Muscle layer of duodenum (tissue), 2 donors: Measurements from ENCODE around the gene STK32C.

Experiments
- H3K27ac ChIP-seq: one replicate; pipeline ENCODE4 v1.7.0; 2013; ENCODE audit warnings: mild to moderate bottlenecking, low read length
- H3K27me3 ChIP-seq: one replicate; pipeline ENCODE4 v1.7.0; 2013; ENCODE audit warnings: low read depth, mild to moderate bottlenecking, control low read depth, low read length
- H3K36me3 ChIP-seq, 2 donors: one replicate each; pipeline ENCODE4 v1.7.0; 2013; ENCODE audit warnings: low read length in 2 of 2, control low read depth in 1 of 2, mild to moderate bottlenecking in 1 of 2; ENCODE audit not compliant: insufficient read depth in 2 of 2, control insufficient read depth in 1 of 2
- H3K4me1 ChIP-seq, 2 donors: one replicate each; pipeline ENCODE4 v1.7.0; 2013; ENCODE audit warnings: low read length in 2 of 2, mild to moderate bottlenecking in 2 of 2, control low read depth in 1 of 2, moderate library complexity in 1 of 2; ENCODE audit not compliant: insufficient read depth in 2 of 2, control insufficient read depth in 1 of 2
- H3K4me3 ChIP-seq, 2 donors: one replicate each; pipeline ENCODE4 v1.7.0; 2013; ENCODE audit warnings: low read length in 2 of 2, low read depth in 1 of 2, mild to moderate bottlenecking in 1 of 2
- H3K9me3 ChIP-seq, 2 donors: one replicate each; pipeline ENCODE4 v1.7.0; 2013; ENCODE audit warnings: low read length in 2 of 2, control low read depth in 1 of 2, mild to moderate bottlenecking in 1 of 2; ENCODE audit not compliant: control insufficient read depth in 1 of 2
- donor health status: healthy.

The STK32C gene

GRCh38 chr10:132206377-132206745 lies 101.4 kb downstream of the STK32C start:
- Histone ChIP-seq H3K9me3 (no peaks in the 10 kb centered on the region), H3K36me3 (no peaks in the 10 kb centered on the region), H3K4me1 (no peaks in the 10 kb centered on the region), H3K4me3 (no peak overlapping the region), H3K27ac (no peak overlapping the region), H3K27me3 (no peaks in the 10 kb centered on the region)

DNA sequence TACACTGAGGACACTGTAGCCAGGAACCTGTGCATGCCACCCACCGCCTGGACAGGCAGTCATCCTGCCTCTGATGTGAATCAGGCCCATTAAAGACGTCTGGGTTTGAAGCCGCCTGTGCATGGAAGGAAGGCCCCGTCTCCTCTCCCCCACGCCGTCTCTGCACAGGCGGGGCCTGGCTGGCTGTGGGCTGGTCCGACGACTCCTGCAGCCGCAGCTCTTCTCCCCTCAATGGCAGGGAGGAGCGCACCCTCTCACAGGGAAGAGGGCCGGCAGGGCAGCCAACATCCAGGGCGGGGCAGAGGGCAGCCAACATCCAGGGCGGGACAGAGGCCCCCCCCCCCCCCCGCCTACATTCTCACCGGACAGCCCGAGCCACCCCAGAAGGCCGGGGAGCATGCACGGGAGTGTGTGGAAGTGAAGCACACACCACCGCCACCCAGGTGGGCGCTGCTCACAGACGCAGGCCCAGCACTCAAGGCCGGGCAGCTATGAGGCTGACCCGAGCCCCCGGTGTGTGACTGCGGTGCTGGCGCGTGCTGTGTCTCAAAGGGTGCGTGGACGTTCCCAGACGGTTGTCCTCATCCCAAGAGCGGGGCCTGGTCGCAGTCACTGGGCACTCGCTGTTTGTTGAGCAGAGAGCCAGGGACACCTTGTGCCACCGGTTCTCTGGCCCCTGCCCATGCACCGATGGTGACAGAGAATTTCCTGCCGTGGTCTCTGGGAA lies 101.9 kb downstream of the STK32C start:
- H3K4me3 ChIP-seq, result no peak overlapping the region
- H3K4me1 ChIP-seq, result no peaks in the 10 kb centered on the region
- H3K27me3 ChIP-seq, result no peaks in the 10 kb centered on the region
- no peak overlapping the region for H3K27ac ChIP-seq
- H3K36me3 ChIP-seq, result no peaks in the 10 kb centered on the region
- no peaks in the 10 kb centered on the region for H3K9me3 ChIP-seq

DNA sequence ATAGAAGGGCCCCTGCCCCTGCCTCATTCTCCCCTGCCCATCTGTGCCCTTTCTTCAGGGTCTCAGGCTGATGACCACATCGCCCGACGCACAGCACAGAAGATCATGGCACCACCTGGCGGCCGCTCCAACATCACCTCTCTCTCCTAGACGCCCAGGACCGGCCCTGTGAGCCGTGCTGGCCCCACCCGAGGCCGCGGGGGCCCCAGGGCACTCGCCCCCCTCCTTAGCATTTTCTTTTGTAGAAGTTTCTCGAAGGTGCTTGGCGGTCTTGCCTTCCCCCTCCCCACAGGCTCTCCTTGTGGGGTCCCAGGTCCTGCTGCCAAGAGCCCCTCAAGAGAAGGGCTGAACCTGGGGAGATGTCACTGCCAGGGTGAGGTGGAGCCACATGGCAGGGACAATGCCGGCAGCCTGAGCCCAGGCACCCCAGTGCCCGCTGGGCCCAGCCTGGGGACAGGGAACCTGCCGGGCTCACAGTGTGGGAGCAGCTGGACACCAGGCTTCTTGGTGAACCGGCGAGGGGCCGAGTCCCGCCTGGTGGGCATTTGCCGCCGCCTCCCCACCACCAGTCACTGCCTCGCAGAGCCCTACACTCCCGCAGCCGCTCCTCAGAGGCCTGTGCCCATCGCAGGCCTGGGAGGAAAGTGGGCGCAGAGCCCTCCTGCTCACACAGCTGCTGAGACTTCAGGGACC lies 102.8 kb downstream of the STK32C start:
- Histone ChIP-seq H3K36me3 (no peaks in the 10 kb centered on the region), H3K27ac (no peak overlapping the region), H3K27me3 (no peaks in the 10 kb centered on the region), H3K4me1 (no peaks in the 10 kb centered on the region), H3K4me3 (no peak overlapping the region), H3K9me3 (no peaks in the 10 kb centered on the region)

GRCh38 chr10:132204078-132204780 lies 103.5 kb downstream of the STK32C start:
- Histone ChIP-seq H3K4me3 (no peak overlapping the region), H3K27me3 (no peaks in the 10 kb centered on the region), H3K27ac (no peak overlapping the region), H3K36me3 (no peaks in the 10 kb centered on the region), H3K4me1 (no peaks in the 10 kb centered on the region), H3K9me3 (no peaks in the 10 kb centered on the region)

GRCh38 chr10:132203256-132204077 lies 104.3 kb downstream of the STK32C start:
- H3K36me3 ChIP-seq, result no peaks in the 10 kb centered on the region

DNA sequence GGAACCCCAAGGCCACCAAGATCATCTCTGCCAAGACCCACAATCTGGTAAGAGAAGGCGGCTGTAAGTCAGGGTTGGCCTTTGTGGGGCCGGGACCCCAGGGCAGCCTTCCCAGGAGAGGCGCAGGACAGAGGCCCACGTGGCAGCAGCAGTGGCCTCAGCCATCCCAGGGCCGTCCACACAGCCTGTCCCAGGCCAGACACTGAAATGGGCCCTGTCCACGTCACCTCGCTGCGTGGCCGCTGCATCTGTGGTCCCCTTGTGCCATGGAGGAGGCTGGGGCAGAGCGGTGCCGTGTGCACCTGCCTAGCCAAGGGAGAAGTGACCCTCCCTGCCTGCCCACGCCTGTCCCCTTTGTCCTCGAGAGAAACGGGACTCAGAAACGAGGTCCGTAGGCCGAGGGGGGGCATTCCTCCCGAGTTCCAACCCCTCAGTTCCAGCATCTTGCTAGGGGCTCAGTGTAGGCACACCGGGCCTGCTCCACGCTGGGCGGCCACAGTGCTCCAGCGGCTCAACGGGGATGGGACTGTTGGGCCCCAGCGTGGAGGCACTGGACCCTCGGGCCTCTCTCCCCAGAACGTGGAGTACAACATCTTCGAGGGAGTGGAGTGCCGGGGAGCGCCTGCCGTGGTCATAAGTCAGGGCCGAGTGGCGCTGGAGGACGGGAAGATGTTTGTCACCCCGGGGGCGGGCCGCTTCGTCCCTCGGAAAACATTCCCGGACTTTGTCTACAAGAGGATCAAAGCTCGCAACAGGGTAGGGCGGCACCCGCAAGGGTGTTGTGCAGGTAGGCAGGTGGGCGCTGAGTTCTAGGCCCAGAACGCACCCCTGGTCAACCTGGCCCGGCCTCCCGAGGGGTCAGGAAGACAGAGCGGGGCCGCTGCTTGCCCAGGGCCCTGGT lies 105.4 kb downstream of the STK32C start:
- no peaks in the 10 kb centered on the region for H3K4me1 ChIP-seq
- H3K27me3 ChIP-seq, result no peaks in the 10 kb centered on the region
- H3K36me3 ChIP-seq, result no peaks in the 10 kb centered on the region
- no peaks in the 10 kb centered on the region for H3K9me3 ChIP-seq
- no peak overlapping the region for H3K4me3 ChIP-seq
- H3K27ac ChIP-seq, result no peak overlapping the region

More at GRCh38 chr10:132203256-132204077, 104.3 kb downstream of the STK32C start:
- H3K4me1 ChIP-seq, result no peaks in the 10 kb centered on the region
- H3K4me3 ChIP-seq, result no peak overlapping the region
- H3K27ac ChIP-seq, result no peak overlapping the region
- no peaks in the 10 kb centered on the region for H3K27me3 ChIP-seq
- H3K9me3 ChIP-seq, result no peaks in the 10 kb centered on the region

GRCh38 chr10:132201111-132201969 lies 106.4 kb downstream of the STK32C start:
- no peaks in the 10 kb centered on the region for H3K27me3 ChIP-seq
- no peaks in the 10 kb centered on the region for H3K36me3 ChIP-seq
- H3K27ac ChIP-seq, result no peak overlapping the region
- H3K4me1 ChIP-seq, result no peaks in the 10 kb centered on the region
- H3K4me3 ChIP-seq, result no peak overlapping the region
- H3K9me3 ChIP-seq, result no peaks in the 10 kb centered on the region

GRCh38 chr10:132200344-132201110 lies 107.2 kb downstream of the STK32C start:
- Histone ChIP-seq H3K27ac (no peak overlapping the region), H3K27me3 (no peaks in the 10 kb centered on the region), H3K4me3 (no peak overlapping the region), H3K36me3 (no peaks in the 10 kb centered on the region), H3K4me1 (no peaks in the 10 kb centered on the region), H3K9me3 (no peaks in the 10 kb centered on the region)

- Histone ChIP-seq H3K4me3 (no peak overlapping the region), H3K4me1 (no peaks in the 10 kb centered on the region), H3K36me3 (no peaks in the 10 kb centered on the region), H3K27me3 (no peaks in the 10 kb centered on the region), H3K27ac (no peak overlapping the region), H3K9me3 (no peaks in the 10 kb centered on the region)
Measured at GRCh38 chr10:132199854-132200311, 107.9 kb downstream of the STK32C start.
